ENCODE results near the gene SDK1.

SDK1 gene

DNA sequence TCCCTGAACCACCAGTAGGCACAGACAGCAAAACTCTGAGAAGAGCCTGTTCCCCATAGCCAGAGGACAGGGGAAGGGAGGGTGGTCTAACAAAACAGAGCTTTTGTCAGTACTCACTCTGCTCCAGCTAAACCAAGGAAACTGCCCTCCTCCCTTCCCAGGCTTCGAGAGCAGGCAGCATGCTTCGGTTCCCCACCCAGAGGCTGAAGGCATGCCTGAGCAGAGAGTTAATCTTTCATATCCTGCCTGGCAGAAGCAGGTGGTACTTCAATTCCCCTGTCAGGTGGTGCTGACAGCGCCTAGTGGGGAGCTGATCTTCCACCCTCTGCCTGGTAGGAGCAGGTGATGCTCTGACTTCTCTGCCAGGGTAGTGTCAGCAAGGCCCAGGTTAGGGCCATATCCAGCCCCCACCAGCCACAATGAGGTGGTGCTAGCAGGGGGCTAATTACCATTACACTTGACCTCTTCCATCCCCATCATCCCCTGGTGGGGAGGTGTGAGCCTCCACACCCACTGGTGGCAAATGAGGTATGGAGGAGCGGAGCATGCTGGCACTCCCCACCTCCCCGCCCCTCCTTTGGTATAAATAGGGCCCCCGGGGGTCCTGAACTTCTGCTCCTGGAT, 35.1 kb downstream of the SDK1 start:
- H3K36me3 Mint-ChIP-seq (ENCODE audit: low read depth) = no peaks in the 10 kb centered on the region
- H3K9me3 Mint-ChIP-seq = no peaks in the 10 kb centered on the region
- H3K27ac Mint-ChIP-seq = no peak overlapping the region
- H3K4me1 Mint-ChIP-seq (ENCODE audit: low read depth) = no peaks in the 10 kb centered on the region
- H3K27me3 Mint-ChIP-seq = peaks cover 6% of the 10 kb centered on the region
- intact Hi-C loops (cut with micrococcal nuclease) = no loop called here
- H3K4me3 Mint-ChIP-seq = no peak overlapping the region

DNA sequence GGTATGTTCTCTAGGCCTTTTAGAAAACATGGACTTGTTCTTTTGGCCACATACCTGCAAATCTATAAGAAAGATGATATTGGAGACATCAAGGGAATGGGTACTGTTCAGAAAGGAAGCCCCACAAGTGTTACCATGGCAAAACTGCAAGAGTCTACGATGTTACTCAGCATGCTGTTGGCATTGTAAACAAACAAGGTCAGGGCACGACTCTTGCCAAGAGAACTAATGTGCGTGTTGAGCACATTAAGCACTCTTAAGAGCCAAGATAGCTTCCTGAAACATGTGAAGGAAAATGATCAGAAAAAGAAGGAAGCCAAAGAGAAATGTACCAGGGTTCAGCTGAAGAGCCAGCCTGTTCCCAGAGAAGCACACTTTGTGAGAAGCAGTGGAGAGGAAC, 37.1 kb downstream of the SDK1 start:
- no peaks in the 10 kb centered on the region for H3K4me1 Mint-ChIP-seq (ENCODE audit: low read depth)
- peaks cover 6% of the 10 kb centered on the region for H3K27me3 Mint-ChIP-seq

GRCh38 chr7:3345699-3346481, 44.8 kb downstream of the SDK1 start:
- no peak overlapping the region for H3K27ac Mint-ChIP-seq
- H3K9me3 Mint-ChIP-seq = no peaks in the 10 kb centered on the region
- intact Hi-C loops (cut with micrococcal nuclease) = no loop called here
- no peaks in the 10 kb centered on the region for H3K36me3 Mint-ChIP-seq (ENCODE audit: low read depth)
- no peaks in the 10 kb centered on the region for H3K27me3 Mint-ChIP-seq
- no peak overlapping the region for H3K4me3 Mint-ChIP-seq
- H3K4me1 Mint-ChIP-seq (ENCODE audit: low read depth) = no peaks in the 10 kb centered on the region

More for the DNA sequence above, 37.1 kb downstream of the SDK1 start:
- Mint-ChIP-seq H3K4me3 (no peak overlapping the region), H3K9me3 (no peaks in the 10 kb centered on the region), H3K27ac (no peak overlapping the region), H3K36me3 (ENCODE audit: low read depth) (no peaks in the 10 kb centered on the region)
- intact Hi-C loops (cut with micrococcal nuclease) = no loop called here

- intact Hi-C loops (cut with micrococcal nuclease) = no loop called here
- Mint-ChIP-seq H3K27me3 (peaks cover 2% of the 10 kb centered on the region), H3K36me3 (ENCODE audit: low read depth) (no peaks in the 10 kb centered on the region), H3K4me1 (ENCODE audit: low read depth) (no peaks in the 10 kb centered on the region), H3K27ac (no peak overlapping the region), H3K9me3 (no peaks in the 10 kb centered on the region), H3K4me3 (no peak overlapping the region)
Observed at GRCh38 chr7:3349126-3349525, 48.1 kb downstream of the SDK1 start.

DNA sequence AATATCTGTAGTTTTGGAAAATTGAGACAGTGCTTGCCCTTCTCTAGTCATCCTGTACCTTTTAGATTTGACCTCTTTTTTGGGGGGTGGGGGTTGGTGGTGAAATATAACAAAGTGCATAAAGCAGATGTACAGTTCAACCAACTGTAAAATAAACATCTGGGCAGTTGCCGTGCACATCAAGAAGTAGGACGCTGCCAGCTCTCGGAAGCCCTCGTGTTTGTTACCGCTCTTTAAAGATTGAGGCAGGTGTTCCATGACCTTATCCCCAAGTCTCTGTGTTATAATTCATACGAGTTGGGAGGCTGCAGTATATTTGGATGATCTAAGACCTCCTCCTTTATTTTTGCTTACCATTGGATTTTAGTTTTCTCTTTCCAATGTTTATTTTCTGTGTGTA, 55.1 kb downstream of the SDK1 start:
- H3K4me1 Mint-ChIP-seq (ENCODE audit: low read depth) = no peaks in the 10 kb centered on the region
- H3K27me3 Mint-ChIP-seq = peaks cover 2% of the 10 kb centered on the region
- H3K9me3 Mint-ChIP-seq = no peaks in the 10 kb centered on the region
- intact Hi-C loops (cut with micrococcal nuclease) = no loop called here
- H3K27ac Mint-ChIP-seq = no peak overlapping the region
- H3K36me3 Mint-ChIP-seq (ENCODE audit: low read depth) = no peaks in the 10 kb centered on the region
- H3K4me3 Mint-ChIP-seq = no peak overlapping the region

- Mint-ChIP-seq H3K4me1 (ENCODE audit: low read depth) (no peaks in the 10 kb centered on the region), H3K27me3 (no peaks in the 10 kb centered on the region)
Observed at GRCh38 chr7:3358991-3359390, 57.9 kb downstream of the SDK1 start.

DNA sequence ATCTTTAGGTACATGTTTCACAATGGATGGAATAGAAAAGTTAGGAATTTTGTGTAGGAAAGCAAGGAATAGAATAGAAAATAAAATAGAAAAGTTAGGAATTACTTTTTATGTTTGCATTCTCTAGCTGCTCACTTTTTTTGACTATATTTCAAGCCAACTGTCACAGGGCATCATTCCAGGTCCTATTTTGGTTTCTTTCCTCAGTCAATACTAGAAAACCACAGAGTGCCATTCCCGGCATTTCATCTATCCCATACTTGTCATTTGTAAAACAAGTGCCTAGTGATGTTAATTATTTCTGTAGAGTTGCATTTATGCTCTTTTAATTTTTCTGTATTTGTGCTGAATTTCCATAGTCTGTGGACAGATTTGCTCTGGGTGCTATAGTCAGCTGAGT, 66.2 kb downstream of the SDK1 start:
- Mint-ChIP-seq H3K27me3 (no peaks in the 10 kb centered on the region), H3K4me3 (no peak overlapping the region), H3K9me3 (no peaks in the 10 kb centered on the region), H3K27ac (no peak overlapping the region), H3K4me1 (ENCODE audit: low read depth) (no peaks in the 10 kb centered on the region), H3K36me3 (ENCODE audit: low read depth) (no peaks in the 10 kb centered on the region)
- intact Hi-C loops (cut with micrococcal nuclease) = no loop called here

More at GRCh38 chr7:3358991-3359390, 57.9 kb downstream of the SDK1 start:
- no peak overlapping the region for H3K4me3 Mint-ChIP-seq
- H3K36me3 Mint-ChIP-seq (ENCODE audit: low read depth) = no peaks in the 10 kb centered on the region
- H3K27ac Mint-ChIP-seq = no peak overlapping the region
- intact Hi-C loops (cut with micrococcal nuclease) = no loop called here
- H3K9me3 Mint-ChIP-seq = no peaks in the 10 kb centered on the region

GRCh38 chr7:3370068-3370830, 69.2 kb downstream of the SDK1 start:
- Mint-ChIP-seq H3K27me3 (no peaks in the 10 kb centered on the region), H3K9me3 (no peaks in the 10 kb centered on the region), H3K4me3 (no peak overlapping the region), H3K36me3 (ENCODE audit: low read depth) (no peaks in the 10 kb centered on the region), H3K27ac (no peak overlapping the region), H3K4me1 (ENCODE audit: low read depth) (no peaks in the 10 kb centered on the region)
- intact Hi-C loops (cut with micrococcal nuclease) = no loop called here

GRCh38 chr7:3370921-3371320, 69.9 kb downstream of the SDK1 start:
- no peaks in the 10 kb centered on the region for H3K27me3 Mint-ChIP-seq
- no peaks in the 10 kb centered on the region for H3K36me3 Mint-ChIP-seq (ENCODE audit: low read depth)
- H3K4me1 Mint-ChIP-seq (ENCODE audit: low read depth) = no peaks in the 10 kb centered on the region
- intact Hi-C loops (cut with micrococcal nuclease) = no loop called here
- no peak overlapping the region for H3K4me3 Mint-ChIP-seq
- no peaks in the 10 kb centered on the region for H3K9me3 Mint-ChIP-seq
- no peak overlapping the region for H3K27ac Mint-ChIP-seq

- intact Hi-C loops (cut with micrococcal nuclease) = no loop called here
- Mint-ChIP-seq H3K4me1 (ENCODE audit: low read depth) (no peaks in the 10 kb centered on the region), H3K27me3 (no peaks in the 10 kb centered on the region), H3K4me3 (no peak overlapping the region), H3K9me3 (no peaks in the 10 kb centered on the region), H3K27ac (no peak overlapping the region), H3K36me3 (ENCODE audit: low read depth) (no peaks in the 10 kb centered on the region)
Observed at GRCh38 chr7:3371601-3372000, 70.5 kb downstream of the SDK1 start.

DNA sequence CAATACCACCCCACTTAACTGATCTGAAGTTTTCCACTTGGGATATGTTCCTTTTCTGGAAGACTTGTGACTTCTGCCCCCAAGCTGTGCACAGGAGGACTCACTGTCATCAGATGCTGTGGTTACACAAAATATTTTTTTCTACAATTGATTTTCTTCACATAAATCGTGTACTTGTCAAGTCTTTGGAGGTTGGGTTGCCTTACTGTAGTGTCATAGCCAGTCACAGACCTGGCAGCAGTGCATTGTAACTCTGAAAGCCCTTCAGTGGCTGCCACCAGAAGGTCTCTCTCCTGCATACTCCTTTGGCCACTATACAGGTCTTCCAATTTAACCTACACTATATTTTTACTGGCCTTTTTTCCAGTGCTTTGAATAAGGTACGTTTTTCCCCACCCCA, 73.2 kb downstream of the SDK1 start:
- Mint-ChIP-seq H3K27me3 (peaks cover under 1% of the 10 kb centered on the region), H3K27ac (no peak overlapping the region), H3K4me3 (no peak overlapping the region), H3K36me3 (ENCODE audit: low read depth) (no peaks in the 10 kb centered on the region), H3K4me1 (ENCODE audit: low read depth) (no peaks in the 10 kb centered on the region), H3K9me3 (no peaks in the 10 kb centered on the region)
- intact Hi-C loops (cut with micrococcal nuclease) = no loop called here

DNA sequence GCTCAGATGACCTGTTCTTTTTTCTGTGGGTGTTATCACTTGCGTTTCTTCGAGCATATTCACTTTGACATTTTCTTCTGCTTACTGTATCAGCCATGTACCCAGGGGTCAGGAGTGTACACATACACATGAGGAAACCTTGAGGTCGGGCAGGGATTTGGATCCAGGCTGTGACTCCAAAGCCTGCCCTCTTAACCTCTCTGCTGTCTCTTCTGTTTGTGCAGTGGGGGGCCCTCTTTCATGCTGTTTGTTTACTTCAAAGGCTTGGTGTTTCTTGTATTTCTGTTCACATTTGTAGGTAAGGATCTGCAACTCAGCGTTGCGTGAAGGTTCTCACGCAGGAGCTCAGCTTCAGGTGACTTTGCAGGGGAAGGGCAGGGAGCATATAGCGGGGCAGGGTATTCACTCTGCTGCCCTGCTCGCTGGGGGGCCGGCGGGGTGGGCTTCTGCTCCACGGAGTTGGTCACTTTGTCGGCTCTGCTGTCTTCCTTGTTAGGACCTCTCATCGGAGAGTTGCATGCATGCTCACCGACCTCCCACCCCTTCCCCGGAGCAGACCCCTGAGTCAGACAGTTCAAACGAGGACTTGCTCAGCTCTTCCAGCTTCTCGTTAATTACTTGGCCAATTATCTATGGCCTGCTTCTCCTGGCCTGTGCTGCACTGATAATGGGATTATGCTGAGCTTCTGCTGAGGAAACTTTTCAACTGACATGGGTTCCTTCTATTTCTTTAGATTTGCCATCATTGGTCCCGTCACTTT, 77.5 kb downstream of the SDK1 start:
- Mint-ChIP-seq H3K4me3 (no peak overlapping the region), H3K9me3 (no peaks in the 10 kb centered on the region), H3K27me3 (peaks cover 1% of the 10 kb centered on the region), H3K36me3 (ENCODE audit: low read depth) (no peaks in the 10 kb centered on the region), H3K27ac (no peak overlapping the region), H3K4me1 (ENCODE audit: low read depth) (no peaks in the 10 kb centered on the region)
- intact Hi-C loops (cut with micrococcal nuclease) = no loop called here

- no peaks in the 10 kb centered on the region for H3K4me1 Mint-ChIP-seq (ENCODE audit: low read depth)
- H3K4me3 Mint-ChIP-seq = no peak overlapping the region
- no peaks in the 10 kb centered on the region for H3K36me3 Mint-ChIP-seq (ENCODE audit: low read depth)
- H3K27ac Mint-ChIP-seq = no peak overlapping the region
- intact Hi-C loops (cut with micrococcal nuclease) = no loop called here
- H3K9me3 Mint-ChIP-seq = no peaks in the 10 kb centered on the region
- peaks cover 1% of the 10 kb centered on the region for H3K27me3 Mint-ChIP-seq
Observed at GRCh38 chr7:3380034-3380433, 79.0 kb downstream of the SDK1 start.
